HepG2 (cell line): ENCODE measurements around the gene FBXW5. TPM values are rescaled to one million over a fixed set of nuclear protein-coding genes. Genes with fewer than 3 reads are reported as not detected.

Experiments used
- ATAC-seq: fragments of 200-7000 bp; cut with Tn5 transposase; 3 replicates; pipeline ENCODE4 v1.9.1; 2020; ENCODE audit warnings: mild to moderate bottlenecking, moderate library complexity
- BruUV-seq: library from RNA; stranded (reverse); fragments of 400-500 nt; replicated peaks from 2 replicates; lab custom pipeline; 2021; lab: Mats Ljungman, UMichigan
- CTCF ChIA-PET: fragments of 300-600 bp; formaldehyde crosslinking; extraction: SDS; loops from one replicate; lab custom pipeline; 2021; ENCODE audit warnings: low total read pairs, inconsistent platforms, low intra/inter-chr PET ratio; lab: Yijun Ruan, JAX
- POLR2A ChIA-PET: fragments of 350-600 bp; sonication (Branson Sonifier 250); formaldehyde crosslinking; loops from one replicate; lab custom pipeline; 2020; ENCODE audit warnings: antibody characterized with exemption, inconsistent platforms; lab: Yijun Ruan, JAX
- DNase-seq: peaks from one replicate; pipeline ENCODE4 v3.0.0-alpha.2; 2015; ENCODE audit warnings: low spot score
- FAIRE-seq: peaks from 3 replicates; lab custom pipeline; 2011; peaks lifted over from hg19 to GRCh38; lab: Jason Lieb, UNC
- H2AFZ ChIP-seq: one replicate; pipeline ENCODE4 v1.6.1; 2011; ENCODE audit warnings: low read length, inconsistent platforms
- H3K27ac ChIP-seq: fragments of 300-600 bp; 3 replicates; pipeline ENCODE4 v1.8.0; 2011; ENCODE audit warnings: mixed run types, mild to moderate bottlenecking, mixed read lengths, low read length, inconsistent platforms; ENCODE audit not compliant: insufficient read depth; ENCODE audit errors: extremely low read length
- H3K27me3 ChIP-seq, 2 experiments: fragments of 200-600 bp in 1 of 2; 2 replicates in 1 of 2; 3 replicates in 1 of 2; pipeline versions ENCODE4 v1.6.0 to v1.8.0; 2011; ENCODE audit warnings: low read length in 2 of 2, mild to moderate bottlenecking in 2 of 2, moderate library complexity in 2 of 2, inconsistent platforms in 1 of 2; ENCODE audit not compliant: insufficient read depth in 2 of 2, control insufficient read depth in 1 of 2
- H3K36me3 ChIP-seq, 2 experiments: fragments of 200-600 bp in 1 of 2; replicated peaks in 1 of 2; 2 replicates in 1 of 2; 3 replicates in 1 of 2; pipeline versions ENCODE4 v1.5.1 to v1.8.0; 2011; ENCODE audit warnings: low read length in 2 of 2, inconsistent platforms in 1 of 2; ENCODE audit not compliant: insufficient read depth in 2 of 2, control insufficient read depth in 1 of 2
- H3K4me1 ChIP-seq: 2 replicates; pipeline ENCODE4 v1.5.1; 2012; ENCODE audit warnings: low read length, inconsistent platforms; ENCODE audit not compliant: insufficient read depth
- H3K4me2 ChIP-seq: 2 replicates; pipeline ENCODE4 v1.6.0; 2011; ENCODE audit warnings: low read depth, low read length, inconsistent platforms
- H3K4me3 ChIP-seq, 3 experiments: fragments of 200-600 bp in 1 of 3; sonication (generic), shearing (Covaris generic) in 1 of 3; replicated peaks in 1 of 3; 2 replicates each; pipeline ENCODE4 v1.5.1; 2011 to 2016; ENCODE audit warnings: low read length in 3 of 3, inconsistent platforms in 2 of 3, low read depth in 2 of 3, mild to moderate bottlenecking in 2 of 3, control low read depth in 1 of 3, mixed read lengths in 1 of 3; ENCODE audit not compliant: insufficient read depth in 1 of 3
- H3K79me2 ChIP-seq: one replicate; pipeline ENCODE4 v1.6.1; 2011; ENCODE audit warnings: low read length, inconsistent platforms; ENCODE audit not compliant: insufficient read depth
- H3K9ac ChIP-seq: 2 replicates; pipeline ENCODE4 v1.6.0; 2011; ENCODE audit warnings: mild to moderate bottlenecking, low read depth, low read length, inconsistent platforms; ENCODE audit not compliant: insufficient read depth
- H3K9me3 ChIP-seq: 2 replicates; pipeline ENCODE4 v1.5.1; 2012; ENCODE audit warnings: mild to moderate bottlenecking, low read length
- H4K20me1 ChIP-seq: 2 replicates; pipeline ENCODE4 v1.6.0; 2011; ENCODE audit warnings: inconsistent platforms, mild to moderate bottlenecking, low read length, moderate library complexity; ENCODE audit not compliant: insufficient read depth
- BORCS8-MEF2B ChIP-seq: sonication (generic); formaldehyde crosslinking; IDR thresholded peaks from 2 replicates; pipeline ENCODE4 v1.8.0; 2022; ENCODE audit warnings: mild to moderate bottlenecking, missing genetic modification reagents
- CBX1 ChIP-seq: IDR thresholded peaks from one replicate; pipeline ENCODE4 v1.6.1; 2016; ENCODE audit warnings: antibody characterized with exemption, low read depth
- EED ChIP-seq: sonication (generic); formaldehyde crosslinking; IDR thresholded peaks from 2 replicates; pipeline ENCODE4 v1.5.0; 2020; ENCODE audit warnings: mild to moderate bottlenecking, missing genetic modification reagents
- HCFC1 ChIP-seq: fragments of 150-350 bp; IDR thresholded peaks from 2 replicates; pipeline ENCODE4 v1.6.1; 2014; ENCODE audit warnings: low read depth, low read length
- IRX3 ChIP-seq: sonication (generic); formaldehyde crosslinking; IDR thresholded peaks from 2 replicates; pipeline ENCODE4 v1.8.1; 2023; ENCODE audit warnings: mild to moderate bottlenecking, low read depth, missing genetic modification reagents, borderline replicate concordance
- PPARG ChIP-seq: conservative IDR thresholded peaks from 2 replicates; pipeline ENCODE4 v1.6.1; 2016; ENCODE audit warnings: missing biosample characterization, missing genetic modification reagents
- ZBTB7B ChIP-seq: sonication (generic); formaldehyde crosslinking; IDR thresholded peaks from 2 replicates; pipeline ENCODE4 v1.4.0; 2020; ENCODE audit warnings: missing genetic modification reagents
- ZFYVE20 ChIP-seq: sonication (generic); formaldehyde crosslinking; IDR thresholded peaks from 2 replicates; pipeline ENCODE4 v1.8.0; 2023; ENCODE audit warnings: low read depth, mild to moderate bottlenecking, moderate library complexity, missing genetic modification reagents, borderline replicate concordance
- ZNF101 ChIP-seq: sonication (generic); formaldehyde crosslinking; IDR thresholded peaks from 2 replicates; pipeline ENCODE4 v1.4.0; 2020; ENCODE audit warnings: mild to moderate bottlenecking, low read depth, missing genetic modification reagents, borderline replicate concordance
- ZNF331 ChIP-seq: sonication (generic); formaldehyde crosslinking; IDR thresholded peaks from 2 replicates; pipeline ENCODE4 v1.4.0; 2020; ENCODE audit warnings: missing genetic modification reagents
- ZNF382 ChIP-seq: sonication (generic); formaldehyde crosslinking; IDR thresholded peaks from 2 replicates; pipeline ENCODE4 v1.5.0; 2020; ENCODE audit warnings: missing genetic modification reagents, mild to moderate bottlenecking, borderline replicate concordance
- ZNF558 ChIP-seq: sonication (generic); formaldehyde crosslinking; IDR thresholded peaks from 2 replicates; pipeline ENCODE4 v1.9.0; 2022; ENCODE audit warnings: mild to moderate bottlenecking, missing genetic modification reagents, borderline replicate concordance
- WGBS: methylation state at CpG from one replicate; pipeline ENCODE4 v1.1.6; 2017; ENCODE audit warnings: low lambda C conversion rate; 5-methylcytosine and 5-hydroxymethylcytosine counted together
- in situ Hi-C: cut with HindIII; loops from 2 replicates; pipeline ENCODE4 v1.10.0; 2017; ENCODE audit warnings: low pct_unique_long_range_greater_than_20kb; ENCODE audit not compliant: extremely low pct_ligation_motif_present
- intact Hi-C: fragments of 100-400 bp; cut with micrococcal nuclease; formaldehyde crosslinking; loops from one replicate; pipeline ENCODE4 v1.10.0; 2022; ENCODE audit not compliant: unreplicated experiment
- polyA plus RNA-seq, 8 experiments: library from polyadenylated mRNA; depleted of rRNA in 3 of 8; stranded (reverse) in 7 of 8; unstranded in 1 of 8; fragments of >200 nt; fragmentation: Illumina TruSeq in 4 of 8; extraction: Trizol in 4 of 8; gene quantifications; 2 replicates each; pipeline versions ENCODE4 v1.2.1 to v1.2.3, GENCODE V29; 2011 to 2016; ENCODE audit warnings: low read depth in 4 of 8, missing spikeins in 1 of 8, mixed read lengths in 1 of 8; ENCODE audit not compliant: insufficient read depth in 1 of 8
- total RNA-seq, 5 experiments: library from RNA; depleted of rRNA; stranded (reverse); fragments of >200 nt; fragmentation: Illumina TruSeq; extraction: Trizol; gene quantifications; 2 replicates each; pipeline ENCODE4 v1.2.3, GENCODE V29; 2016; ENCODE audit warnings: low read depth in 1 of 5
- TF ChIP-seq, protein P1 (sequence below): sonication (generic); formaldehyde crosslinking; conservative IDR thresholded peaks from 2 replicates; pipeline ENCODE4 v1.4.0; 2020; ENCODE audit warnings: mild to moderate bottlenecking, missing genetic modification reagents, moderate library complexity
- TF ChIP-seq, protein P2 (sequence below): sonication (generic); formaldehyde crosslinking; conservative IDR thresholded peaks from 2 replicates; pipeline ENCODE4 v1.4.0; 2020; ENCODE audit warnings: missing genetic modification reagents
- TF ChIP-seq, protein P3 (sequence below): sonication (generic); formaldehyde crosslinking; IDR thresholded peaks from 2 replicates; pipeline ENCODE4 v1.4.0; 2020; ENCODE audit warnings: missing genetic modification reagents, mild to moderate bottlenecking, borderline replicate concordance
- TF ChIP-seq, protein P4 (sequence below): sonication (generic); formaldehyde crosslinking; IDR thresholded peaks from 2 replicates; pipeline ENCODE4 v1.5.1; 2020; ENCODE audit warnings: missing genetic modification reagents, mild to moderate bottlenecking, borderline replicate concordance

The FBXW5 gene
- total and polyA plus RNA-seq, 2 of the 13 experiments (the other 11 are each of a cell fraction or from before 2014, with no cell fraction given) = 52.0 to 60.4 TPM

DNA sequence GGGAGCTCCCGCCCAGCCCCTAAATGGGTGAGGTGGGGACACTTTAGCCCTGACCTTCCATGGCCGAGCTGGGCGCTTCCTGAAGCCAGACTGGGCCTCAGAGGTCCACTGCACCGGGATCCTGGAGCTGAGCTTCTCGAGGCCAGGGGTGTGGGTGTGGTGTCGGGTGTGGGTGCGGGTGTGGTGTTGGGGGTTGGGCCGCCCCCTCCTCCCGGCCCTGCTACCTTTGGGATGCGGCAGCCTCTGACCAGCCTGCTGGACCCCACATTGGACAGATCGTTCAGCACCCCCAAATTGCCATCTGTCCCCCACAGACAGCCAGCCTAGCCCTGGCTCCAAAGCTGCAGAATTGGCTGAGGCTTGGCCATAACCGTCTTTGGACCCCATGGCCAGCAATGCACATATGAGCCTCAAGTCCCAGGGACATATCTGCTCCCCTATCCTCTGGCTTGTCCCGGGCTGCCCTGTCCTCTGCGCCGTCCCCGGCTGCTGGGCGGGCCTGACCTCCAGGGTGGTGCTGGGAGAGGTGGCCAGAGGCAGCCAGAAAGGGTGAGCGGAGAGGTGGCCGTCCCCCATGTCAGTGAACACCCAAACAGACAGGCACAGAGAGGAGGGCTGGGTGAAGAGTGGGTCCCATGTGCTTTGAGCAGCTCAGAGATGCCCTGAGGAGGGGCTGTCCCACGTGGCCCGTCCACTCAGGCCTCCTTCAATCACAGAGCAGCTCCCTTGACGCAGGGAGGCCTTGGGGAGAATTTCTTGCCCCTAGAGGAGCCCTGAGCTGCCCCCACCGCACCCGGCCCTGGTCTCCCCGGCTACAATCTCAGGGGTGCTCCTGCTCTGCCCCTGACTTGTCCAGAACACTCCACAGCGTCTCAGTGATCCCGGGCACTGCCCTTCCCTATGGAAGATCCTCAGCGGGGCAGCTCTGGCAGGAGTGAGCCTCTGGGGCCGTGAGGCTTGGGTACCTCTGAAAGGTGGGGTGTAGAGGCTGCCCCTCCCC is 29.4 kb upstream of the FBXW5 start:
- Histone ChIP-seq H3K9ac (no peak overlapping the region), H3K36me3 (no peaks in the 10 kb centered on the region), H3K4me2 (no peak overlapping the region), H3K27ac (no peak overlapping the region), H3K27me3 (peaks cover 30 to 79% of the 10 kb centered on the region in 2 experiments), H3K79me2 (no peaks in the 10 kb centered on the region), H3K4me1 (peaks cover 29% of the 10 kb centered on the region), H2AFZ (no peak overlapping the region), H4K20me1 (no peaks in the 10 kb centered on the region), H3K4me3 (no peak overlapping the region), H3K9me3 (no peaks in the 10 kb centered on the region)
- ChIA-PET POLR2A (interaction anchor here (1.4 to 1.6 kb wide), 2 partner anchors 12 to 19 kb away, joined by 3 to 4 read pairs; partner anchors contain the start of gene PAXX), CTCF (no interaction called here)
- WGBS = 14% methylated on average over 15 of the region's 29 CpGs
- ATAC-seq (no peak), FAIRE-seq (no peak), DNase-seq (no peak)
- intact Hi-C loops (no loop called here), in situ Hi-C loops (no loop called here)
- no TSS peak for BruUV-seq
- TF ChIP-seq, protein P1, sequence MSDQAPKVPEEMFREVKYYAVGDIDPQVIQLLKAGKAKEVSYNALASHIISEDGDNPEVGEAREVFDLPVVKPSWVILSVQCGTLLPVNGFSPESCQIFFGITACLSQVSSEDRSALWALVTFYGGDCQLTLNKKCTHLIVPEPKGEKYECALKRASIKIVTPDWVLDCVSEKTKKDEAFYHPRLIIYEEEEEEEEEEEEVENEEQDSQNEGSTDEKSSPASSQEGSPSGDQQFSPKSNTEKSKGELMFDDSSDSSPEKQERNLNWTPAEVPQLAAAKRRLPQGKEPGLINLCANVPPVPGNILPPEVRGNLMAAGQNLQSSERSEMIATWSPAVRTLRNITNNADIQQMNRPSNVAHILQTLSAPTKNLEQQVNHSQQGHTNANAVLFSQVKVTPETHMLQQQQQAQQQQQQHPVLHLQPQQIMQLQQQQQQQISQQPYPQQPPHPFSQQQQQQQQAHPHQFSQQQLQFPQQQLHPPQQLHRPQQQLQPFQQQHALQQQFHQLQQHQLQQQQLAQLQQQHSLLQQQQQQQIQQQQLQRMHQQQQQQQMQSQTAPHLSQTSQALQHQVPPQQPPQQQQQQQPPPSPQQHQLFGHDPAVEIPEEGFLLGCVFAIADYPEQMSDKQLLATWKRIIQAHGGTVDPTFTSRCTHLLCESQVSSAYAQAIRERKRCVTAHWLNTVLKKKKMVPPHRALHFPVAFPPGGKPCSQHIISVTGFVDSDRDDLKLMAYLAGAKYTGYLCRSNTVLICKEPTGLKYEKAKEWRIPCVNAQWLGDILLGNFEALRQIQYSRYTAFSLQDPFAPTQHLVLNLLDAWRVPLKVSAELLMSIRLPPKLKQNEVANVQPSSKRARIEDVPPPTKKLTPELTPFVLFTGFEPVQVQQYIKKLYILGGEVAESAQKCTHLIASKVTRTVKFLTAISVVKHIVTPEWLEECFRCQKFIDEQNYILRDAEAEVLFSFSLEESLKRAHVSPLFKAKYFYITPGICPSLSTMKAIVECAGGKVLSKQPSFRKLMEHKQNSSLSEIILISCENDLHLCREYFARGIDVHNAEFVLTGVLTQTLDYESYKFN (CRISPR knock-in tag) = no peak
- TF ChIP-seq EED (CRISPR knock-in tag) = no peak
- no peak for TF ChIP-seq ZFYVE20 (CRISPR knock-in tag)
- no peak for TF ChIP-seq CBX1
- TF ChIP-seq ZNF101 (CRISPR knock-in tag) = no peak
- TF ChIP-seq BORCS8-MEF2B = no peak
- no peak for TF ChIP-seq IRX3 (CRISPR knock-in tag)
- TF ChIP-seq ZNF331 (CRISPR knock-in tag) = no peak
- no peak for TF ChIP-seq ZNF558 (CRISPR knock-in tag)
- TF ChIP-seq ZBTB7B (CRISPR knock-in tag) = no peak
- TF ChIP-seq, protein P2, sequence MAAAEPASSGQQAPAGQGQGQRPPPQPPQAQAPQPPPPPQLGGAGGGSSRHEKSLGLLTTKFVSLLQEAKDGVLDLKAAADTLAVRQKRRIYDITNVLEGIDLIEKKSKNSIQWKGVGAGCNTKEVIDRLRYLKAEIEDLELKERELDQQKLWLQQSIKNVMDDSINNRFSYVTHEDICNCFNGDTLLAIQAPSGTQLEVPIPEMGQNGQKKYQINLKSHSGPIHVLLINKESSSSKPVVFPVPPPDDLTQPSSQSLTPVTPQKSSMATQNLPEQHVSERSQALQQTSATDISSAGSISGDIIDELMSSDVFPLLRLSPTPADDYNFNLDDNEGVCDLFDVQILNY (CRISPR knock-in tag) = no peak
- TF ChIP-seq HCFC1 = no peak
- TF ChIP-seq PPARG (CRISPR knock-in tag) = no peak
- TF ChIP-seq, protein P3, sequence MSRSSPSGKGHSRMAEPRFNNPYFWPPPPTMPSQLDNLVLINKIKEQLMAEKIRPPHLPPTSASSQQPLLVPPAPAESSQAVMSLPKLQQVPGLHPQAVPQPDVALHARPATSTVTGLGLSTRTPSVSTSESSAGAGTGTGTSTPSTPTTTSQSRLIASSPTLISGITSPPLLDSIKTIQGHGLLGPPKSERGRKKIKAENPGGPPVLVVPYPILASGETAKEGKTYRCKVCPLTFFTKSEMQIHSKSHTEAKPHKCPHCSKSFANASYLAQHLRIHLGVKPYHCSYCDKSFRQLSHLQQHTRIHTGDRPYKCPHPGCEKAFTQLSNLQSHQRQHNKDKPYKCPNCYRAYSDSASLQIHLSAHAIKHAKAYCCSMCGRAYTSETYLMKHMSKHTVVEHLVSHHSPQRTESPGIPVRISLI = no peak
- TF ChIP-seq ZNF382 (CRISPR knock-in tag) = no peak
- TF ChIP-seq, protein P4, sequence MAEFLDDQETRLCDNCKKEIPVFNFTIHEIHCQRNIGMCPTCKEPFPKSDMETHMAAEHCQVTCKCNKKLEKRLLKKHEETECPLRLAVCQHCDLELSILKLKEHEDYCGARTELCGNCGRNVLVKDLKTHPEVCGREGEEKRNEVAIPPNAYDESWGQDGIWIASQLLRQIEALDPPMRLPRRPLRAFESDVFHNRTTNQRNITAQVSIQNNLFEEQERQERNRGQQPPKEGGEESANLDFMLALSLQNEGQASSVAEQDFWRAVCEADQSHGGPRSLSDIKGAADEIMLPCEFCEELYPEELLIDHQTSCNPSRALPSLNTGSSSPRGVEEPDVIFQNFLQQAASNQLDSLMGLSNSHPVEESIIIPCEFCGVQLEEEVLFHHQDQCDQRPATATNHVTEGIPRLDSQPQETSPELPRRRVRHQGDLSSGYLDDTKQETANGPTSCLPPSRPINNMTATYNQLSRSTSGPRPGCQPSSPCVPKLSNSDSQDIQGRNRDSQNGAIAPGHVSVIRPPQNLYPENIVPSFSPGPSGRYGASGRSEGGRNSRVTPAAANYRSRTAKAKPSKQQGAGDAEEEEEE = no peak
